Measurements from ENCODE around the gene CDK5R2.

The CDK5R2 gene

DNA sequence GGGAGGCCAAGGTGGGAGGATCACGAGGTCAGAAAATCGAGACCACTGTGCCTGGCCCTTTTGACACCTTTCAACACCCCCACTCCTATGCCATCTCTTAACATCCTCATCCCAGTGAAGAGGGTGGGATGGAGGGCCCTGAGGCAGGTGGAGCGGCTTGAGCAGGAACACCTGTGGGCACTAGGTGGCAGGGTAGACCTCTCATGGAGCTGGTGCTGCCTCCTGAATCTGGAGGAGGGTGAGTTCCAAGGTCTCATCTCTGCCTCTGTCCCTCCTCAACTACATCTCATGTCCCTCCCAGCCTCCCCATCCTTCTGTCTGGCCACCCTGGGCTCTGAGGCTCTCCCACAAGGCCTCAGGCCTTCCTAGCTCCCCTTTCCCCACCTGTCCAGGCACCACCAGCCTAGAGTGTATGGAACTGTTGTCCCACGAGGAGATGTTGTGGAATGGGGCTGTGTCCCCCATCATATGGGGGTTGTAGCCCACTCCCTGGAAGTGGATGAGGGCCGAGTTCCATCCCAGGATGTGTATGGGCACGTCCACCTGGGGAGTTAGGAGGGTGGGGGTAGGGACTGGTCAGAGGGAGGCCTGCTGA lies 50.8 kb downstream of the CDK5R2 start:
- no peak for DNase-seq

GRCh38 chr2:219010873-219011272 lies 51.4 kb downstream of the CDK5R2 start:
- DNase-seq = no peak
